ENCODE data around the gene FBXL5. TPM values are rescaled to one million over a fixed set of nuclear protein-coding genes. Genes with fewer than 3 reads are reported as not detected.

Gene FBXL5
- total and polyA plus RNA-seq, 2 donors (not counting 3 experiments of a cell fraction or from before 2014, with no cell fraction given) = 42.2 to 60.2 TPM

GRCh38 chr4:15670576-15670975 lies 15.4 kb upstream of the FBXL5 start:
- dilution Hi-C loops (cut with MboI; ENCODE audit: extremely low pct_ligation_motif_present, low sequenced_read_pairs) (no loop called here), intact Hi-C loops (cut with micrococcal nuclease) (no loop called here)
- Histone ChIP-seq H3K27ac (ENCODE audit: insufficient read depth, low read depth, low read length) (no peak overlapping the region), H3K9me1 (replicated peaks; ENCODE audit: control insufficient read depth, extremely low read depth, insufficient read depth, low read length) (no peaks in the 10 kb centered on the region), H3K9ac (replicated peaks; ENCODE audit: extremely low read depth, insufficient read depth, low read length) (no peak overlapping the region), H4K20me1 (replicated peaks; ENCODE audit: control insufficient read depth, extremely low read depth, insufficient read depth, low read length) (no peaks in the 10 kb centered on the region), H3K9me3 (replicated peaks; ENCODE audit: control insufficient read depth, insufficient read depth, low read length) (no peaks in the 10 kb centered on the region), H3K27me3 (ENCODE audit: control insufficient read depth in 2 of 2, insufficient read depth in 2 of 2, low read length in 2 of 2) (no peaks in the 10 kb centered on the region), H3K4me3 (replicated peaks in 1 of 3; ENCODE audit: insufficient read depth in 1 of 3, low read depth in 1 of 3, low read length in 3 of 3) (no peak overlapping the region), H3K79me2 (ENCODE audit: control insufficient read depth, insufficient read depth, low read length) (peaks cover 60% of the 10 kb centered on the region), H3K4me2 (ENCODE audit: insufficient read depth, low read length) (no peak overlapping the region), H2AFZ (ENCODE audit: low read depth, low read length) (no peak overlapping the region), H3K36me3 (ENCODE audit: control insufficient read depth in 2 of 2, extremely low read depth in 1 of 2, insufficient read depth in 2 of 2, low read length in 2 of 2) (peaks cover 0 to 3% of the 10 kb centered on the region in 2 experiments), H3K4me1 (ENCODE audit: control insufficient read depth, extremely low read depth, insufficient read depth, low read length) (peaks cover 27% of the 10 kb centered on the region)
- DNase-seq (ENCODE audit: low read depth, low spot score) (no peak), FAIRE-seq (no peak)
- POLR2A ChIA-PET = no interaction called here
- no TSS peak for BruUV-seq (replicated peaks)
- CTCF ChIA-PET = no interaction called here
- TF ChIP-seq POLR2A (IDR thresholded peaks at IDR 0.05; ENCODE audit: low read depth, low read length) (no peak), GATA2 (IDR thresholded peaks at IDR 0.05; ENCODE audit: insufficient read depth, insufficient read length, low read depth, low read length) (no peak), EZH2 (IDR thresholded peaks at IDR 0.05; ENCODE audit: borderline replicate concordance, low read depth, low read length, severe bottlenecking) (no peak), POLR2AphosphoS5 (IDR thresholded peaks at IDR 0.05; ENCODE audit: insufficient read depth, low read depth, low read length) (no peak), FOS (IDR thresholded peaks at IDR 0.05; ENCODE audit: borderline replicate concordance, insufficient read depth, low read length) (no peak), MYC (IDR thresholded peaks at IDR 0.05; ENCODE audit: low read depth, low read length) (no peak), CTCF (IDR thresholded peaks at IDR 0.05; ENCODE audit: extremely low read depth in 1 of 2, insufficient read depth in 1 of 2, low read depth in 1 of 2, low read length in 2 of 2) (no peak), JUN (IDR thresholded peaks at IDR 0.05; ENCODE audit: borderline replicate concordance, insufficient read depth, insufficient read length, low read depth) (no peak)
- TF ChIP-seq, protein P1, sequence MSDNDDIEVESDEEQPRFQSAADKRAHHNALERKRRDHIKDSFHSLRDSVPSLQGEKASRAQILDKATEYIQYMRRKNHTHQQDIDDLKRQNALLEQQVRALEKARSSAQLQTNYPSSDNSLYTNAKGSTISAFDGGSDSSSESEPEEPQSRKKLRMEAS (IDR thresholded peaks at IDR 0.05; ENCODE audit: insufficient read depth, insufficient read length) = no peak
